Measurements from ENCODE around the gene PRSS16. TPM values are rescaled to one million over a fixed set of nuclear protein-coding genes. Genes with fewer than 3 reads are reported as not detected.

PRSS16 gene
- total RNA-seq, 4 donors from 2014 or later, result 11.2 to 13.5 (median 12.0) TPM

GRCh38 chr6:27238010-27238983, 9.2 kb upstream of the PRSS16 start:
- H3K4me3 ChIP-seq (ENCODE audit: low read depth, poor library complexity, severe bottlenecking), result no peak overlapping the region
- peak in 1 of 2 donors; percentile 75 for DNase-seq (ENCODE audit: low spot score in 2 of 2)
- 4 to 9% methylated on average over 41 of the region's 41 CpGs for WGBS, 2 donors
- no peak for TF ChIP-seq CTCF (IDR thresholded peaks at IDR 0.05)
- TF ChIP-seq POLR2A (IDR thresholded peaks at IDR 0.05), result no peak
- intact Hi-C loops (cut with DNase I; ENCODE audit: low total_unique reads), result no loop called here

GRCh38 chr6:27239258-27239657, 8.2 kb upstream of the PRSS16 start:
- H3K4me3 ChIP-seq (ENCODE audit: low read depth, poor library complexity, severe bottlenecking), result no peak overlapping the region
- 77 to 84% methylated on average over 6 of the region's 6 CpGs for WGBS, 2 donors
- TF ChIP-seq POLR2A (IDR thresholded peaks at IDR 0.05) (no peak), CTCF (IDR thresholded peaks at IDR 0.05) (no peak)
- intact Hi-C loops (cut with DNase I; ENCODE audit: low total_unique reads), result no loop called here
- DNase-seq (ENCODE audit: low spot score in 2 of 2), result no peak

GRCh38 chr6:27241443-27241842, 6.1 kb upstream of the PRSS16 start:
- H3K4me3 ChIP-seq (ENCODE audit: low read depth, poor library complexity, severe bottlenecking), result no peak overlapping the region
- WGBS, 2 donors, result 84 to 85% methylated on average over 7 of the region's 7 CpGs
- peak in 1 of 2 donors; percentile 56 for DNase-seq (ENCODE audit: low spot score in 2 of 2)
- TF ChIP-seq POLR2A (IDR thresholded peaks at IDR 0.05) (no peak), CTCF (IDR thresholded peaks at IDR 0.05) (no peak)
- intact Hi-C loops (cut with DNase I; ENCODE audit: low total_unique reads), result no loop called here

GRCh38 chr6:27242589-27243265, 4.8 kb upstream of the PRSS16 start:
- H3K4me3 ChIP-seq (ENCODE audit: low read depth, poor library complexity, severe bottlenecking), result no peak overlapping the region
- intact Hi-C loops (cut with DNase I; ENCODE audit: low total_unique reads), result no loop called here
- WGBS, 2 donors, result 55 to 63% methylated on average over 14 of the region's 14 CpGs
- DNase-seq (ENCODE audit: low spot score in 2 of 2), result peak in 1 of 2 donors; percentile 45
- no peak for TF ChIP-seq CTCF (IDR thresholded peaks at IDR 0.05)
- TF ChIP-seq POLR2A (IDR thresholded peaks at IDR 0.05), result no peak

DNA sequence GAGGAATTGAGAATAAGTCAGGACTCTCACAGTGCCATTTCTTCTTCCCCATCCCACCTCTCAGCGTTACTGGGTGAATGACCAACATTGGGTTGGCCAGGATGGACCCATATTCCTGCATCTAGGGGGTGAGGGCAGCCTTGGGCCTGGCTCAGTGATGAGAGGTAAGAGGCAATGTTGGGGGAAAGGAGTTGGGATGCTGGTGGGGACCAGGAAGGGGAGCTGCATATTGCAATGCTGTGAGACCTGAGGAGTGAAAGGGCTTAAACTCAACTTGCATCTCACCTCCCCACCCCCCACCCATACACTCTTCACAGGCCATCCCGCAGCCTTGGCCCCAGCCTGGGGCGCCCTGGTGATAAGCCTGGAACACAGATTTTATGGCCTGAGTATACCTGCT, 1.3 kb downstream of the PRSS16 start:
- WGBS, 2 donors, result 57 to 62% methylated on average over 3 of the region's 3 CpGs
- TF ChIP-seq CTCF (IDR thresholded peaks at IDR 0.05) (no peak), POLR2A (IDR thresholded peaks at IDR 0.05) (no peak)
- H3K4me3 ChIP-seq (ENCODE audit: low read depth, poor library complexity, severe bottlenecking), result no peak overlapping the region
- DNase-seq (ENCODE audit: low spot score in 2 of 2), result peak in 1 of 2 donors; percentile 72
- intact Hi-C loops (cut with DNase I; ENCODE audit: low total_unique reads), result no loop called here

Measured in lower leg skin (tissue), 4 donors.